ENCODE results near the gene RGS9.

RGS9 gene

DNA sequence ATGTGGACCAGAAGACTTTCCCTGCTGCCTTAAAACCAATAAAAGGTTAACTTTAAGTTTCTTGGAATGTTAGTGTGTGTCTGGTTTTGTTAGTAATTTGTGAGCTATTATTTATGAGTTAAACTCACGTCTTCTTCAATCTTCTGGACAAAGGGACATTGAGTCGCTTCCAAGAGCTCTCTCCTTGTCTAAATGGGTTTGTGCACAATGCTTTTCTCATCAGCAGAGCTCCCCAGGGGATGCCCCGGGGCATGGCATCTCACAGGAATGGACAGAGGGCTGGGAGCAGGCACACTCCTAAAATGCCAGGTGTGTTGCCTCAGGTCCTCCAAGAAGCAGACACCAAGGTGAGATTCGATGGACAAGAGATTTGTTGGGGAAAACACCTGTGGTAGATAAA is 90.5 kb downstream of the RGS9 start:
- no peak overlapping the region for H3K4me3 ChIP-seq (ENCODE audit: low read length)
- TF ChIP-seq, protein P1, sequence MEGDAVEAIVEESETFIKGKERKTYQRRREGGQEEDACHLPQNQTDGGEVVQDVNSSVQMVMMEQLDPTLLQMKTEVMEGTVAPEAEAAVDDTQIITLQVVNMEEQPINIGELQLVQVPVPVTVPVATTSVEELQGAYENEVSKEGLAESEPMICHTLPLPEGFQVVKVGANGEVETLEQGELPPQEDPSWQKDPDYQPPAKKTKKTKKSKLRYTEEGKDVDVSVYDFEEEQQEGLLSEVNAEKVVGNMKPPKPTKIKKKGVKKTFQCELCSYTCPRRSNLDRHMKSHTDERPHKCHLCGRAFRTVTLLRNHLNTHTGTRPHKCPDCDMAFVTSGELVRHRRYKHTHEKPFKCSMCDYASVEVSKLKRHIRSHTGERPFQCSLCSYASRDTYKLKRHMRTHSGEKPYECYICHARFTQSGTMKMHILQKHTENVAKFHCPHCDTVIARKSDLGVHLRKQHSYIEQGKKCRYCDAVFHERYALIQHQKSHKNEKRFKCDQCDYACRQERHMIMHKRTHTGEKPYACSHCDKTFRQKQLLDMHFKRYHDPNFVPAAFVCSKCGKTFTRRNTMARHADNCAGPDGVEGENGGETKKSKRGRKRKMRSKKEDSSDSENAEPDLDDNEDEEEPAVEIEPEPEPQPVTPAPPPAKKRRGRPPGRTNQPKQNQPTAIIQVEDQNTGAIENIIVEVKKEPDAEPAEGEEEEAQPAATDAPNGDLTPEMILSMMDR (conservative IDR thresholded peaks at IDR 0.05; ENCODE audit: low read depth, low read length), result no peak
- DNase-seq (ENCODE audit: low read depth), result no peak

DNA sequence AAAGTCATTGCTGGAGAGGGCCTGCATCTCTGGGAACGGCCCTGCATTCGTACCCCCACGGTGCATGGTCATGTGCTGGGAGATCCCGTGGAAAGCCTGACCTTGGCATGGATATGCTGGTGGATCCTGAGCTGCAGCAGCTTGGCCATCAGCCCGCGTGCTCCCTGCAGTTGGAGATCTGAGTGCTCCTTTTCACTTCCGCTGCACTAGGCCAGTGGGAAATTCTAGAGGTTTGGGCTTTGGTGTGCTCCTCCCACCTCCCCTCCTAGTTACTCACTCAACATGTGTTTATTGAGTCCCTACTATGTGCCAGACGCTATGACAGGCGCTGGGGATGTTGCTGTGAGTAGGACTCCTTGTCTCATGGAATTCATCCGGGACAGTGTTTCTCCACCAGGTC is 91.1 kb downstream of the RGS9 start:
- no peak overlapping the region for H3K4me3 ChIP-seq (ENCODE audit: low read length)
- DNase-seq (ENCODE audit: low read depth), result no peak
- TF ChIP-seq, protein P1 (conservative IDR thresholded peaks at IDR 0.05; ENCODE audit: low read depth, low read length), result no peak

DNA sequence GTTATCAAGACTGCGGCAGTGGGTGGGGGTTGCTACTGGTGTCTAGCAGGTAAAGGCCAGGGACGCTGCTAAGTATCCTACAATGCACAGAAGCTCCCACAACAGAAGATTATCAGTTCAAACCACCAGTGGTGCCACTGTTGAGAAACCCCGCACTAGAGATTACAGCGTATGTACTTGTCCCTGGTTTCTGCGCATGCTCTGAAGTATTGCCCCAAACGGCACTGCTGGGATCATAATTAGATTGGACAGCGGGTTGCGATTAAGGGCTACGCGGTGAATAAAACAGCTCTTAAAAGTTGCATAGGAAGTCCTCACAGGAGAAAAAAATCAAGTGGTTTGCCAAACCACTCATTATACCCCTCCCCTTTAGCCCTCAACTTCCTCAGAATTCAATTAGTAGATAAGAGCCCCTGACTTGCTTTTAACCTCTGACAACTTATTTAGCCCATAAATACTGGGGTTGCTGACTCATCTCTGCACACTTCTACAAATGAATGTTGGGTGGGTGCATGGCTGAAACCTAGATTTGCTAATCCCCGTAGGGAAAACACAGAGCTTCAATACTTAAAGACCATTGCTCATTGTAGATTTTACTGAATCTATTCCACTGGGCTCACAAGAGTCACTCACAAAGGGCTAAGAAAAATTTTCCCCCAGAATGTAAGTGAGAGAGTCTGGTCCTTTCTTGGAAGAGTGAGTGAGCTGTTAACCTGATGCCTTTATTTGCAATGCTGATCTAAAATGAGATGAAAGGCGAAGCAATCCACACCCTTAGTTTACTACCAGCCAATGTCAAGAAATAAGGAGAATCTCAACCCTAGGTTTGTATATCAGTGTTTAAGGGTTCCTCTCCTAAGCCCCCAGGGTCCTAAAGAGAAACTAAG is 91.8 kb downstream of the RGS9 start:
- TF ChIP-seq, protein P1 (conservative IDR thresholded peaks at IDR 0.05; ENCODE audit: low read depth, low read length), result no peak
- DNase-seq (ENCODE audit: low read depth), result peak; percentile 98

DNA sequence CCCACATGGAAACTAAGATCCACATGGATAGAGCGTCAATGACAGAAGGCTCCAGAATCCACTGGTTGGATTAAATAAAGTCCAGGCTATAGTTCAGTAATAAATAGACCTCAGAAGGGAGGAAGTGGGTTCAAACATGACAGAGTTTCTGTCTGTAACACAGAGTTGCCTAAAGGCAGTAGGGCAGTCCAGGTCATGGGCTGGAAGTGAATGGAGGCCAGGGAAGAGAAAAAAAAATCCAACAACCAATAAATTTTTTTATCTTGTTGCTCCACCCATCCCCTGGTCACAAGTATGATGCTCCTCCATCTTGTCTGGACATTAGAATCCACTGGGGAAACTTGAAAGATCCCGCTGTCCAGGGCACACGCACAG is 92.4 kb downstream of the RGS9 start:
- H3K4me3 ChIP-seq (ENCODE audit: low read length), result no peak overlapping the region
- DNase-seq (ENCODE audit: low read depth), result no peak
- TF ChIP-seq, protein P1 (conservative IDR thresholded peaks at IDR 0.05; ENCODE audit: low read depth, low read length), result no peak

More for the DNA sequence above, 91.8 kb downstream of the RGS9 start:
- no peak overlapping the region for H3K4me3 ChIP-seq (ENCODE audit: low read length)

DNA sequence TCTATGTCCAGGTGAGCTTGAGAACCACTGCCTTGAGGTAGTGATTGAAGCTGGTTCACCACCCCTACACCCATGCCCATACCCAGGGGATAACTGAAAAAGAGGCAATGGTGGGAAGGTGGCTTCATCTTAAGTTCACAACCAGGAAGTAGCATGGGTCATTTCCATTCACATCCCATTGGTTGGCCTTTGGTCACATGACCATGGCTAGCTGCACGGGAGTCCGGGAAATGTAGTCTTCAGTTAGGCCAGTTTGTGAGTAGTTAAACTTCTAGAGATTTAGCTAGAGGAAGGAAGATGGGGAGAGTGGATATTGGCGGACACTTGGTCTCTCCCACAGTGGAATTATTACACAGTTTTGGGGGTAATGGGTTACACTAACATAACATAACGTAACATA is 92.9 kb downstream of the RGS9 start:
- TF ChIP-seq, protein P1 (conservative IDR thresholded peaks at IDR 0.05; ENCODE audit: low read depth, low read length), result no peak
- no peak overlapping the region for H3K4me3 ChIP-seq (ENCODE audit: low read length)
- DNase-seq (ENCODE audit: low read depth), result no peak

DNA sequence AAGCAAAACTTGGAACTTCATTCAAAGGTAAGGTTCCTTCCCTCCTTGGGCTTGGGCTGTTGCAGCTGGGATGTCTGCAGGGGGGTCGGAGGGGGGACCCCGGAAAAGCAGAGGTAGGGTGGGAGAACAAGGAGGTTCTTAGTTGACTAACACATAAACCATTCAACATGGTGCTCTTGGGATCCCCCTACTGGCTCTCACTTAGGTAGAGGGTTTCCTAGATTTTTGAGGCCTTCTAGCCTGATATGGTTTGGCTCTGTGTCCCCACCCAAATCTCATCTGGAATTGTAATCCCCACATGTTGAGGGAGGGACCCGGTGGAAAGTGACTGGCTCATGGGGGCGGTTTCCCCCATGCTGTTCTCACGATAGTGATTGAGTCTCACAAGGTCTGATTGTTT is 93.9 kb downstream of the RGS9 start:
- DNase-seq (ENCODE audit: low read depth), result no peak
- TF ChIP-seq, protein P1 (conservative IDR thresholded peaks at IDR 0.05; ENCODE audit: low read depth, low read length), result peak; percentile 20
- H3K4me3 ChIP-seq (ENCODE audit: low read length), result no peak overlapping the region
